GM18870 (cell line): ENCODE data around the gene DIS3L2.
"Not testable (repeated sequence)": the region's sequence is repeated elsewhere in the genome, so short reads cannot be mapped to it uniquely, and the experiment has no call there.

Experiments used
- ATAC-seq: cut with Tn5 transposase; IDR thresholded peaks from one replicate; pipeline ENCODE4 v1.9.1; 2021; ENCODE audit warnings: moderate library complexity; ENCODE audit not compliant: unreplicated experiment

DIS3L2 gene

DNA sequence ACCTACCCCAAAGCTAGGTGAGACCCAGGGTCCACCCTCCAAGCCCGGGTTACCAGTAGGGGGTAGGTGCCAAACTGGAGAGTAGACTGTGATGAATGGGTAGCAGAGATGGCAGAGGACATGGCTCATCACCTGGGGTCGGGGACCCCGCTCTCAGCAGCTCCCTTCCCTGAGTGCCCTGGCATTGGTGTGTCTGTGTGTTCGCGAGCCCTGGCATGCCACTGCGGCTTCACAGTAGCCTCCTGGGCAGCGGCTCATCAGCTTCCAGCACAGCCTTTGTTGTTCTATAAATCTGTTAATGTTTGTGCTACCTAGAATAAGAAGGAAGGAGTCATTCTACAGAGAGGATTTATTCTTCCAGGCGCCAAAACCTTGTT lies 354.4 kb downstream of the DIS3L2 start:
- ATAC-seq: no peak

DNA sequence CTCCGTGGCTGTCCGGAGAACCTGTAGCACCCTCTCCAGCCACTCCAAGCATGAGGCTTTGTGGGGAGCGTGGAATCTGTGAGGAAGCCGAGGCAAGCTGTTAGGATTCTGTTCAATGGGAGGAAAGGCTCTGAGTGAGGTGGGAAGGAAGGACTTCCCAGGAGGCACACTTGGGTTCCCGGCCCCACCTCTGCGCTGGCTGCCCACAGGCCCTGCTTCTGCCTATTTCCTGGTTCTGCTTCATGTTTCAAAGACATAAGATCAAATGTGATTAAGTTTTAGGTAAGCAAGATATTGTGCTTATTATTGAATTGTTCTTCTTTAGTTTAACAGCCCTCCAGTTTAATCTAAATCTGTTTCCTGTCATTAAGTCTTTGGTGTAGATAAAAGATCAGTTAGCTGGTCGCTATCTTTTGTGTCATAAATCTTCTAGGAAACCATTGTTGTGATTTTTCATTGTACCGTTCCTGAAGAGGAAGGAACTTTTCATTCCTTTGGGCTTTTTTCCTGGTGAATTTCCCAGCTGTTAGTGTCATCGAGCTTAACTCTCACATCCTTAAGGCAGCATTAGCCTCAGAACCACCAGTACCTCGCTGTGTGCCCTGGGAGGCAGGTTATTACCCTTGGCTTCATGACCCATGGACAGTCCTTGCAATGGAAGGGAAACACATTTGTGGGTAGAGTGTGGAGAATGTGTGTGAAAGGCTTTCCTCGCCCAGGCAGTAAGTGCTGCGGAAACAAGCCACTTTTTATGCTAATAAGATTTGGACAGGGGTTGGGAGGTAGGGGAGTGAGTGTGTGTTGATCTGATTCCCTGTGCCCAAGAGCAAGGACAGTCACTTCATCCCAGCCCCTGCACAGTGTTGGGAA lies 355.2 kb downstream of the DIS3L2 start:
- ATAC-seq: no peak

DNA sequence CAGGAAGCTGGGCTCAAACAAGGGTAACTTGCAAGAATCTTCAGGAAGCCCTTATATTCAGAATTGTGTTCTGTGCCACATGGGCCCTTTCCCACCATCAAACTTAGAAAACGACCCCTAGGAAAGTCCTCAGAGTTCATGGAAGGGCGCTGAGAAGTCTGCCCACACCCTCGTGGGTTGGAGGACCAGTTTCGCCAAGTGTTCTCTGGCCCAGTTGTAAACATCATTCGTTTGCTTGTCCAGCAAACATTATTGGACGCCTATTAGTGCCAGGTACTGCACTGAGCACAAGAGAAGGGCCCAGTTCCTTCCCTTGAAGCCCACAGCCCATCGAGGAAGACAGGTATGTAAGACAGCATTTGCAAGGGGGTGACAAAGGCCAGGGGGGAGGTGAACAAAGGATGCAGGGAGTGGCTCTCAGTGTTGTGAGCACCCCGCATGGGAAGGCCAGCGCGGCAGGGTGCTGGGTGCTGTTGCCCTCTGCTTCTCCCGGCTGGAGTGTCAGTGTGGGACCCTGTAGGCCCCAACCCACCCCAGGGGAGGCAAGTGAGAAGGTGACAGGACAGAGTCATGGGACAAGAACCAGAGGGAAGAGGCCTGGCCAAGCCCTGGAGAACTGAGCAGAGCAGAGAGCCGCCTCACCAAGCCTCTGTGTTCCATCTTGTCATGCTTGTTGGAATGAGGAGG lies 356.8 kb downstream of the DIS3L2 start:
- no peak for ATAC-seq

DNA sequence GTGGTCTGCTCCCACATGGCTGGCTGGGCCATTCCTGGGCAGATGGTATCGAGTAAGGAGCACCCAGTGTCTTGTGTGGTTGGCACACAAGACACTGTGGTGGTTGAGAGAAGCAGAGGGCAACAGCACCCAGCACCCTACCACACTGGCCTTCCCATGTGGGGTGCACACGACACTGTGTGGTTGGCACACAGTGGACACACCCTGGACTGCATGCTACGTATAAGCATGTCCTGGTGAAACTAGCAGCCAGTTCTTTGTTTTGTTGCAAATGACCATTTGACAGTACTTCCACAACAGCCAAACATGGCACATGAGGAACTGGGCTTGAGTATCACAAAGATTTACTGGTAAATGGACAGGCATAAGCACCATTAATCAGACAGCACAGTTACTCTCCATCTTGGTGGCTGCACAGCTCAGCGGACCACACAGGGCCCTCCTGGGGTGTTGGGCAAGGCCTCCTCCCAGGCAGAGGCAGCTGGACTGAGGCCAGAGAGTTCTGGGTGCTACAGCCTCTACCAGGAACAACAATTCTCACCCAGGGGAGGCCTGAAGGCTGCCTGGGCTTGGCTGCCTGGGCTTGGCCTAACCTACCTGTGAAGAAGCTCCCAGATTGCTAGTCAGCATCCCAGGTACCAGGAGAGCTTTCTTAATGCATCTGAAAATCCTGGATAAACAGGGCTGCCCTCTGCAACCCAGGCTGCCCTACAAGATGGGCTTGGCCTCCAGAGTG lies 357.7 kb downstream of the DIS3L2 start:
- ATAC-seq: no peak

DNA sequence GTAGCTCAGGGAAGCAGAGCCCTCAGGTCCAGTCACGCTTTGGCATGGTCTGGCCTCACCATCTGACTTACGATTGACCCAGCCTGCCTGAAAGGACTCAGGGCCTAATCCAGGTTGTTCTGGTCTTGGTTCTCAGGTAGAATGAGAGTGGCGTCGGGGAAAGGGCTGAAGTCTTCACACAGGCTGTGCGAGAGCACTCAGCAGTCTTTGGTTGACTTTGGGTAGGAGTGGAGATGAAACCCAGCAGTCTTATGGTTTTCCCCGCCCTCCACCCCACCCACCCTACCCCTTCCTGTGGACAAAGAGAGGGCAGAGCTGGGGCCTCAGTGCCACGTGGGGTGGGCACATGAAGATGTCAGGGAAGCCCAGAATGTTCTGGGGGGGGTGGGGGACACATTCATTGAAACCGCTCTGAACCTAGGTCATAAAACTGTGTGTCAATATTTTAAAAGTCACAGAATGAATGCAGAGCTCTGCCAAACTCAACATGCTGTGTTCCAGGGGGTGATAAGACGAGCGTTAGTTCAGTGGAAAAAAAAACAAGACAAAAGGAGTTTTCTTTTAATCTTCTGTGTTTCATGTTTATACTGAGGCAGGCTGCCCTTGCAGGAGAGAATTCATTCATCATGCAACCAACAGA lies 358.4 kb downstream of the DIS3L2 start:
- ATAC-seq: no peak

DNA sequence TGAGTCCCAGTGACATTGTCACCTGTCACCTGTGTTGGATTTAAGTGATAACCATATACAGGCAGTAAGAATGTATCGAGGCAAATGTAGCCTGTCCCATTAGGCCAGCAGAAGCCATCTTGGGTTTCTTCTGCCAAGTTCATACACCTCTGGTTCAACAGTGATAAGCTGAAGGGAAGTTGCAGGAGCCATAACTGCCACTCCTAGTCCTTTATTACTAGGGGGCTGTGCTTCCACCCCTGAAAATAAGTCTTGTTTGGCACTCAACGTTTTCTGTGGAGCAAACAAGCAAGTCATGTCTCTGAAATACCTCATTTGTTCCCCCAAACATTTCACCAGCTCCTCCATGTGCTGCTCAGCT lies 358.9 kb downstream of the DIS3L2 start:
- no peak for ATAC-seq

DNA sequence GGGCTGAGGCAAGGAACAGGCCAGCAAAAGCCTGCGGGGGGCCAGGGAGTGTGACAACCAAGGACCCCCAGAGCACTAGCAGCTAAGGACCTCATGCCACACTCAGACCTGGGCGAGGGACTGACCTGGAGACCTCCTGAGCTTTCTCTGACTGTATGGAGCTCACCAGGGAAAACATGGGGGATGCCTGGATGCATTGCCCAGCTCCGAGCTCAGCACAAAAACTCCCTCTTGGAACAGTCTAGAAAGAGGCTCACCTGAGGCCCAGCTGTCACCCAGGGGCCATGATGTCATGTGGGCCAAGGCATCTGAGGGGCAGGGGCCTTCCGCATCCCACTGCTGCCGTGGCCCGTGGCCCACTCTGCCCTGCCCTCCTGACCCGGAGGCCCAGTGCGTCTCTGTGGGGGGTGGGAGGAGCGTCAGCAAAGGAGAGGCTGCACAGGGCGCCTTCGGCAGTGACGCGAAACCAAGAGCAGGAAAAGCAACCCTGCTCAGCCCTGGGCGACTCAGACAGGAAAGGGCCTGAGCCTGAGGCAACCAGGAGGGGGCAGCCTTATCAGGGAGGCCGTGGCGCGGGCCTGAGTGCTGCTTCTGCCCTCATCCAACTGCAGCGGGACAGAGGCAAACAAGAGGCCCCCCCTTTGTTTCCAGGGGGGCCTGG lies 359.8 kb downstream of the DIS3L2 start:
- ATAC-seq: no peak

DNA sequence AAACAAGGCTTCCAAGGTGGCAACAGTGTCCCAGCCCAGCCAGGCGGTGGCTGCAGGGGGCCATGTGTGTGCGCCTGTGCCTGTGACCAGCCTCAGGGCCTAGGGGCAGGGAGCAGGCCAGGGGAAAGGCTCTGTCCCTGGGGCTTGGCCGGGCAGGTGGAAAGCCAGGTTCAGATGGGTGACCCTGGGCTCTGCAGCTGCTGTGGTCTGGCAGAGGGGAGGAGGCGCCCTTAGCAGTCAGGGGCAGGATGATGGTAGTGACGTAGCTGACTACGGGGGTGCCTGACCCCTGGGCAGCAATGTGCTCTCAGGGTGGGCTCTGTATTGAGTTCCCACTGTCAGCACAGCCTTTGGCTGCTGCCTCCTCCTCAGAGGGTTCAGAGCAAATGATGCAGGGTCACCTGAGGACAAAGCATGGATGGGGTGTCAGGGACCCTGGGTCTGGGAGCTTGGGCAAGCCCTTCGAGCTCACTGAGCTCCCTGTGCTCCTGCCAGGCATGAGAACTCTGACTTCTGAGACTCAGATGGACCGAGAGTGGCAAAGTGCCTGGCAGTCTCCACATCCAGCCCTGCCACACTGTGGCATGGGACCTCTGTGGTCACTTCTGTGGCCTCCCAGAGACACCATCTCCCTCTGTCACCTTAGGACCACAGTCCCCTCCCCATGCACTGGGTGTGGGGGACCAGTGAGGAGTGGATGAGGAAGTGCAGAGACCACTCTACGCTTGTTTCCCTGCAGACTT lies 360.5 kb downstream of the DIS3L2 start:
- no peak for ATAC-seq

DNA sequence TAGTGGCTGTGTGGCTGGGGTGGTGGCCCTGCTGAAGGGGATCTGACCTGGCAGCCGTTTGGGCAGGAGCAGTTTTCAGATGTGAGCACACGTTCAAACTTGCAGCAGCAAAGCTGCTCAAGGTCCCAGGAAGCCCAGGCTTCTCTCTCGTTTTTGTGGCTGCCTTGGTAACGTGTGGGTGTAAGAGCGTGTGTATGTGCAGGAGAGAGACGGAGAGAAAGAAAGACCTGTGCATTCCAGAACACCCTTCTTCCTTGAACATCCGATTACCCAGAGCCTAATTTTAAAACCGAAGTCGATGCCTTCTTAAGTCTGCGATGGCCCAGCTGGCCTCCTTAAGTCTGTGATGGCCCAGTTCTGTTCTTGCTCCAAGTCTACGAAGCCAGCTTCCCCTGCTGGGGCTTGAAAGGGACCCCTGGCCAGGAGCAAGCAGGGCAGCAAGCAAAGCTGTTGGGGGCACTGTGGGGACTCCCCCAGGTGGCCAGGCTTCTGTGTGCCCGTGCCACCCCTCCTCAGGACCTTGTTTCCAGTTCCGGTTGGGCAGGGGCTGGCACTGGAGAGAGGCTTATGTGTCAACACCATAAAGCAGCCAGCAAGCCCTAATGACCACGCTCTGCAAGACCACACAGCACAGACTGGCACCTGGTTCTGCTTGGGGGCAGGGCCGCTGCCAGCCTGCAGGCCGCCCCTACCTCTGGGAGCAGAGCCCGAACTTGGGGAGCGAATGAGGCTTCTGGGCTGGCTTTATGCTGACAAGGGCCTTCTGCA lies 361.2 kb downstream of the DIS3L2 start:
- ATAC-seq: no peak

DNA sequence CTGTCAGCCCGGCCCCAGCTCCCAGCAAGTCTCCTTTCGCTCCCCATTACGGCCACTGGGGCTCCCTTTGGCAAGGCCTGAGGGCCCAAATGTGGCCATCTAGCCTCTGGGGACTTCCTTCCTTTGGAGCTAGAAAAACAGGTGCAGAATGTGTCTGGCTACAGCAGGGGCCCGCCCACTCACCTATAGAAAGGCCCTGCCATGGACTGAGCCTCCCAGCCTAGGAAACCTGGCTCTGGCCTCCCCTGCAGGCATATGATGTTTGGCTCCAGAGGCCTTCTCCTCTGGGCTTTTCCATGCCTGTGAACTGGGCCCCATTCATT lies 361.8 kb downstream of the DIS3L2 start:
- no peak for ATAC-seq

DNA sequence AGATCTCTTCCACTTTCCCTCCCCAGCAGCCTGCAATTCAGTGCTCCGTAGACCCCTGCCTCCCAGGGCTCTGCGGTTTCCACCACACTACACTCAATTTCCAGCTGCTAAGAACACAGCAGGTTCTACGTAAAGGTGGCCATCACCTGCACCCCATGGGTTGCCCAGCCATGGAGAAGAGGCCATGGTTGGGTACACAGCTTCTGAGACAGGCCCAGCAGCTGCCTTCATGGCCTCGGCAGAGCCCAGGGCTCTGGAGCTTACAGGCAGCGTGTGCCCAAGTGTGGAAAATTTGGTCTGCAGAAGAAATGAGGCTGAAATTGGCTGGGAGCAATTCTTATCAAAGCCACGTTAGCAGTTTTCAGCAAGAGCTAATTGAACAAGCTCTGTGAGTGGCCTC lies 362.5 kb downstream of the DIS3L2 start:
- ATAC-seq: not testable (repeated sequence)

DNA sequence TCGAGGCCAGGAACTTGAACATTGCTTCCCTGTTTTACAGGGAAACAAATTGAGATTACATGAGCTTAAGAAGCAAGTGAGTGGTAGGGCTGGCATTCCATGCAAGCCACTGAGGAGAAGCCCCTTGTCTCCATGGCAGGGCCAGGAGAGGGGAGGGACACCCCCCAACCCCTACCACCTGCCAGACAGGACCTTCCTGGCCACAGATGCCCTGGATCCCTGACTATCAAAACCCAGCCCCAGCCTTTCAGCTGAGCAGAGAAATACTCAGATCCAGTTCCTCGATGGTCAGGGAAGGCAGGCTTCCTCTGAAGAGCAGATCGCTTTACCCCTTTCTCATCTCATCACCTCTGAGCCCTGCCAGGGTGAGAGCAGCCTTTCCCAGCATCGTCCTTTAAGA lies 363.3 kb downstream of the DIS3L2 start:
- no peak for ATAC-seq

DNA sequence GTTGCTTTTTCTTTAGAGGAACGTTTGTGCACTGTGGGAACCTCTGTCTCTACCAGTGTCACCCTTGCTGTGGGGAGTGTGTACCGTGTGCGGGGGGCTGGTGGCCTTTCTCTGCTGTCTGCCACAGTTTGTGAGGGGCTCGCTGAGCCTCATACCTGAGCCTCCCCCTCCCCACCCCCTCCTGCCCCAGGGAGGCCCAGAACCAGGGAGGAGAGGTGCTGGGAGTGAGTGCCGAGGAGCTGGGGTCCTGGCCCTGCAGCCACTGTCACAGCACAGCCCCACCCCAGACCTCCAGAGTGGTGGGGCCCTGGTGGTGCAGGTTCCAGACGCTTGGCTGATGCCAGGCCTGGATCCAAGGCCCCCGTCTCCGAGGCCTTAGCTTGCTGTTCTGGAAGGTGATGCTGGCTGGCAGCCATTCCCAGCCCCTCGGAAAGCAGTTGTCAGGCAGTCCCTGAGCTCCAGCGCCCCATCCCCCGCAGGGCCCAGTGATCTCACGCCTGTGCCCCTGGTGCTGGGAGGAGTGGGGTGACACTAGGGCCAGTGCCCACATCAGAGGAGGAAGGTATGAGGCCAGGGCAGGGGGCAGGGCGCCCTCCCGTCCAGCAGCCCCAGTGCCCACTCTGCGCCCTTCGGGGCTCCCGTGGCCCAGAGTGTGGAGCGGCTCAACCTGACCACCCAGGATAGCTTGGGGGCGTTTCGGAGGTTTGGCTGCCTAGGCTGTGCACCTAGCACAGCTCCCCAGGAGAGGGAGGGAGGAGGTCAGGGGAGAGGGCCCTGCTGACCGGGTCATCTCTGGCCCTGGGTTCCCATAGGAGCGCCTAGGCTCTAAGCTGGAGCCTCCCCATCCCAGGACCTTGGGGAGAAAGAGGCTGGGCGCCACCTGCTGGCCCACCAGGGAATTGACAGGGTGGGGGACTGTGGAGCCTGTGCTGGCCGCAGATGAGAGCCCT lies 364.1 kb downstream of the DIS3L2 start:
- no peak for ATAC-seq

DNA sequence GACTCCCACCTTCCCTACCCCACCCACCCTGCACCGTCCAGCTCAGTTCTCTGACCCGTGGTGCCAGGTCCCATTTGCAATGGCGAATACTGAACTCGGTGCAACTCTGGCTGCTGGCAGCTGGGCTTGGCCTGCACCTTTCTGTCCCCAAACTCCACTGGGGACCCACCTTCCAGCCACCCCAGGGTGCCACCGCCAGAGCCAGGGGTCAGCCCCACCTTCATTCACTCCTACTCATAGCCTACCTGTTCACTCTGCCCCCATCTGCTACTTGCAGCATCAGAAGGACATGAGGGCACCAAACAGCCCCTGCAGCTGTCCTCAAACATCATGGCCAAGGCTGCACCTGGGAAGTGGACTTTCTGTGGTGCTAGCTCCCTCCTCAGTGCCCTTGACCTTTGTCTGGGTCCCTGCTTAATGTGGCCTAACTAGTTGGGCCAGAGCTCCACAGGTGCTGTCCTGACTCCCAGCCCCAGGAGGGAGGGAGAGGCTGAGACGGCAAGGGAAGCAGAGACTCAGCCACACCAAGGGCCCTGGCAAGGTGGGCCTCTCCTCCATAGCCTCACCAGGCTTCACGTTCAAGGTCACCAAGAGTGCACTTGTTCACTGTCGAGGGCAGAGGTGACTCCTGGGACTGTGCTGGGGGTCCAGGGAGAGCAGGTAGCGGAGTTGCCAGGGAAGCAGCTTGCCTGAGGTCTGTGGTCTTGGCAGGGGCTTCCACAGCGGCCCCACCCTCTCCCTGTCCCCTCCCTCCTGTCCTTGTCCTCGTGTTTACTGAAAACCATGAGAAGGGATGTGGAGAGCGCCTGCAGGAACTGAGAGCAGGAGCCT lies 365.0 kb downstream of the DIS3L2 start:
- ATAC-seq: not testable (repeated sequence)

DNA sequence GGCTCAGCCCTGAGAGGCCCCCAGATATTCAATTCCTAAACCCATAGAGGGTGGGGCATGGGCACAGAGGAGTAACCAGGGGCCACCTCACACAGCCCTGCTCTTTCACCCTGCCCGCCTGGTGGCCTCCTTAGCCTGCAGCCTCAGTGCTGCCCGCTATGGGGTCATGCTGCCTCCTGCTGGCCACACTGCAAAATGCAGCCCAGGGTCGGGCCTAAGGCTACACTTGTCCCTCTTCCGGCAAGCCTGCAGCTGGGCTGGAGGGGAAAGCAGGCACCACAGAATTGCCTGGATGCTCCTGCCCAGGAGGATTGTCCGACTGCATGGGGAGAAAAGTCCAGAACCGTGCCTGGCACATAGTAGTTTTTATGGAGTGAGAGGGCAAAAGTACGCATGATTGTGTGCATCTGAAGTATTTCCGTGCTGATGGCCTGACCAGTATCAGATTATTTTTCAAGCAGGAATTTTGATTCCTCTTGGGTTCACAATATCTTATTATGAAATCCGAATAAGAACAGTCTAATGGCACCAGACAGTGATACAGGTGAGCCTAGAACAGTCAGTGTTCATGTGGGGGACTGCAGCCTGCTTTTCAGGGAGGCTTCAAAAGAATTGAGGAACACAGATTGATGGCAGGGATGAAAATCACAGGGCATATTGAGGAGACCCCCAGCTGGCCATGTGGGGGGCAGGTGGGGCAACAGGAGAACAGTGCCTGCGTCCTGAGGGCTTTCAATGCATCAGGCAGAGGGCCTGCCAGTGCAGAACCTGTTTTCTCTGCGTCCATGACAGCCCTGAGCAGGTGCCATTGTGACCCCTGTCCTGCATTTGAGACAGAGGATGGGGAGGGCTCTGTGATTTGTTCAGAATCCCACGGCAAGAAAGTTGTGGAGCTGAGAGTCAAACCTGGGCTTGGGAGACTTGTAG lies 365.9 kb downstream of the DIS3L2 start:
- ATAC-seq: no peak

DNA sequence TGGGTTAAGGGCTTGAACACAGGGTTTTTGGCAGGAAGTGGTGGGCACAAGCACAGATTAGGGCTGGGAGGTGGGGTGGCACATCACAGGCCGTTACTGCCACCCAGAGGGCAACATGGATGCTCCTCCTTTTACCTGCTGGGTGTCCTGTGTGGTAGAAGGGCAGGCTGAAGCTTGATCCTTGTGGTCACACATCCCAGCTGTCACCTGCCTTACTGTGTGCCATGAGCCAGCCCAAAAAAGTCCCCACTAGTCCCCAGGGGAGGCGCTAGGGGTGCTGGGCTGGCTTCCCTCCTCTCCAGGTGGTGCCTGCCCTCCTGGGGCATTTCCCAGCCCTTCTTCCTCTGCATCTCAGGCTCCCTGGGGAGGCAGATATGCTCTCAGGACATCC lies 366.5 kb downstream of the DIS3L2 start:
- ATAC-seq: no peak
